Fibroblast of the conjunctiva (primary cell): Measurements from ENCODE around the gene PHACTR1.

Experiments
- DNase-seq: peaks from one replicate; pipeline ENCODE4 v3.0.0-alpha.2; 2010; ENCODE audit warnings: low read depth

Gene PHACTR1

DNA sequence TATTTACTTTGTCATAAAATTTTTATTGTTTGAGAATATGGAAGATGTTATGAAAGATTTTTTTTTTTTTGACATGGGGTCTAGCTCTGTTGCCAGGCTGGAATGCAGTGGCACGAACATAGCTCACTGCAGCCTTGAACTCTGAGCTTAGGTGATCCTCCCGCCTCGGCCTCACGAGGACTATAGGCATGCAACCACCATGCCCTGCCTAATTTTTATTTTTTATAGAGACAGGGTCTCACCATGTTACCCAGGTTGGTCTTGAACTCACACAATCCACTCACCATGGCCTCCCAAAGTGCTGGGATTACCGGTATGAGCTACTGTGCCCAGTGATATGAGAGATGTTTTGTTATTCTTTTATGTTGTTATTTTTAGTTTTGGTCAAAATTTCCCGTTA is 316.0 kb downstream of the PHACTR1 start:
- no peak for DNase-seq

DNA sequence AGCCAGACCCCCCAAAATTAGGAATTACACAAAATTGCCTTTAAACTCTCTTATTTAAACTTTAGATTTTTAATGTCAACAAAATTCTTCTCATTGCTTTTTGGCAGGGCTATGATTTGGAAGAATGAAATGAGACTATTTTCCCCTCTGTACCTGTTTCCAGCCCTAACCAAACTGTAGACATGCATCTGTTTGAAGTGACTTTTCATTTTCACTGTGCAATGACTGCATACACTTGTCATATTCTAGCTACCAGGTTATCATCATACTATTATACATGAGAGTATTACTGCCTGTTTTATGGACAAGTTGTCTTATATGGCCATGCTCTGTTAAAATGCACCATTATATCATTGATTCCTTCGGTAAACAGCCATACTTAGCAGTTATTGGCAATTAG is 316.6 kb downstream of the PHACTR1 start:
- no peak for DNase-seq

DNA sequence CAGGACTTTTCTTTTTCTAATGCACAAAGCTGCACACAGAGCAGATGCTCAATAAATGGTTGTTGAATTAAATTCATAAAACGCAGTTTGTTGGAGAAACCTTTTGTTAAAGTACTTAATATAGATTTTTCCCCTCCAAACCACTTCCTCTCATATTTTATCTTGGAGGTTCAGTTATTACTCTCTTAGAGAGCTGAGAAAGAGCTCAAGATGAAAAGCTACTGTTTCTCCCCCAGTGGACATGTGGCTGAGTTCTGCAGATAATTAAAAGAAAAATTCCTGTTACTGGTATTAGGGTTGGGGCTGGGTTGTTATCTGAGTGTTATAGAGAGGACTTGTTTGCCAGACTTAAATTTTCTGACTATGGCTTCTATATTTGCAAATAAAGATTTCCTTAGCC is 317.7 kb downstream of the PHACTR1 start:
- no peak for DNase-seq

DNA sequence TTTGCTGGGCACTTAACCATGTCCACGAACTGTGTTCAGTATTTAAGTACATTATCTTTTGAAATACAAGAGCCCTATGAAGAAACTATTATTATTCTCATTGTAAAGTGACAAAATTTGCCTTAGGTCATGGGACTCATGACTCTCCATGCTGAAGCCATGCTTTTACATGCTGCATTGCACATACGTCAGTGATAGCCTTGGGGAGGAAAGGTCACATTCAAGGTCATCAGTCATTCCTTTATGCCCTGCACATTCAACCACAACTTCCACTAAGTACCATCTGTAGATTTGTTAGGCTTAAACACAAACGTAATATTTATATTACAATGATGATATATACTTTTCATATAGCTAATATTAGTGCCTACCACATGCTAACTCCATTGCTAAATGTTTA is 319.0 kb downstream of the PHACTR1 start:
- DNase-seq = no peak

DNA sequence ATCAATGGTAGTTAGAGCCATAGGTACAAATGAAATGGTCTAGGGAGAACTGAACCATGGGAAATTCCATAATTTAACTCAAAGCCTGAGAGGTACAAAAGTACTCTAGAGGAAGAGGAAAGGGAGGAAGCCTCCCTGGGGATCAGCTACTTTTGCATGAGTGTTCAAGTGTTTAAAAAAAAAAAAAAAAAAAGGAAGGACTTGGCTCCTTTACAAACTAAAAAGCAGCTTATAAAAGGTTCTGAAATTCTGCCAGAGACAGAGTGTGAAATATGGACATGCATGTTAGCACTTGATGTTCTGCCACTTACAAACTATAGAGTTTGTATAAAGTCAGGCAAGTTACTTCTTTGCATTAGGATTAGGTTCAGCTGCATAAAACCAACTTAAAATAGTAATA is 321.7 kb downstream of the PHACTR1 start:
- DNase-seq = peak; percentile 59

DNA sequence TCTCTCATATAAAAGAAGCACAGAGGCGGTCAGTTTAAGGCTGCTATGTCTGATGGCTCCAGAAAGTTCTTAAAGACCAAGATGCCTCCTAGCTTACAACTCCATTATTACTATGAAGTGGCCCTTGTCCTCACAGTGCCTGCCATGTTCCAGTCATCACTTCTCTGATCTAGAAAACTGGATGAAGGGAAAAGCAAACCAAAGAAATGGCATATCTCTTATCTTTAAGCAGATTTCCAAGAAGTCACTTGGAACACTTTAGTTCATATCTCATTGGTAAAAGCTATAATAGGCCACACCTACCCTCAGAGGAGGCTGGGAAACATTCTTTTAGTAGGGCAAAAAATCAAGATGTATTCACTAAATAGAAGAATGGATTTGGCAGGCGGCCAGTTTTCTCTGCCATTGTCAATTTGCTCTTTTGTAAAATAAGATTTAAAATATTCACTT is 322.2 kb downstream of the PHACTR1 start:
- DNase-seq = no peak

DNA sequence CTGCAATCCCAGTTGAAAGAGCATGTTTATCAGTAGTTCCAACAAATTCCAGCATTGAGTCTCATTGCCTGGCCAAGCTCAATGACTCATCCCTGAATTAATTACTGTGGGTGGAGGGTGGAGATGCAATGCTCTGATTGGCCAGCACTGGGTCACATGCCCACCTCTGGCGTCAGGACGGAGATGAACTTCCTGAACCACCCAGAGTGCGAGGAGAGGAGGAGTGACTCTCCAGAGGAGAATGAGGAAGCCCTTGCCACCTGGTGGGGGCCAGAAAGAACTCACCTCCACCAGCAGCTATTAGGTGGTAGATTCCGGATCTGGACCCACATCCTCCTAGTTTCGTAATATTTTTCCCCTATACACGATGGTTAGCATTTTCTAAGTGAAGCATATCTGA is 327.8 kb downstream of the PHACTR1 start:
- no peak for DNase-seq

DNA sequence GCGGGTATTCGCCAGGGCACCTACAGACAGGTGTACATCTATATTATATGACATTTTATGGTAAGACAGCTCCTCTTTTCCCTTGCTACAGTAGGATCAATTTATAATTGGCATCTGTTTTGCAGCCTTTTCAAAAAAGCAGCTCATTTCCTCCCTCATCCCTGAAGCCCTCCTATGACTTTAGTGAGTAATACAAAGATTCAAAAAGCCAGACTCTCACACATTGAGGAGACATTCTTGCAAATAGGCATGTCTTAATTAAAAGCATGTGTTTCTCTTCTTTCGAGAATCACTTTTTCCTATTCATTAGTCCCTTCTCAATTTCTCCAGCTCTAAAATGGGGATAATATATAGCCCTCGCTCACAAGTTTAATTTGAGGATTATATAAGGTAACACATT is 328.3 kb downstream of the PHACTR1 start:
- DNase-seq = no peak

DNA sequence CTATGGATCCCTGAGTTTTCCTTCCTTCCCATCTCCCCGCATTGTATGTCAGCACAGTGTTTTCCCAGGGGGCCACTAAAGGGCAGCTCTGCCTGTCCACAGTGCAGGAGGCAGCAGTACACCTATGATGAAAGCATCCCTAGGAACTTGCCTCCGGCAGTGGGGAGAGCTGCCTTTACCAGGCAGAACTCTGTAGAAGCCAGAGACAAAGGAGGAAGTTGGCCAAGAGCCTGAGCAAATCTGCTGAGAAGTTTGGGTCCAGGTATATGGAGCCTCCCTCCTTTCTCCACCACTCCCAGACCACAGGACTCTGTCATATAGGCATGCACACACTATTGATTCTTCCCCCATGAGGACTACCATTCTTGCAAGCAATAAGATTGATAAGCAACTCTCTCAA is 329.1 kb downstream of the PHACTR1 start:
- no peak for DNase-seq

DNA sequence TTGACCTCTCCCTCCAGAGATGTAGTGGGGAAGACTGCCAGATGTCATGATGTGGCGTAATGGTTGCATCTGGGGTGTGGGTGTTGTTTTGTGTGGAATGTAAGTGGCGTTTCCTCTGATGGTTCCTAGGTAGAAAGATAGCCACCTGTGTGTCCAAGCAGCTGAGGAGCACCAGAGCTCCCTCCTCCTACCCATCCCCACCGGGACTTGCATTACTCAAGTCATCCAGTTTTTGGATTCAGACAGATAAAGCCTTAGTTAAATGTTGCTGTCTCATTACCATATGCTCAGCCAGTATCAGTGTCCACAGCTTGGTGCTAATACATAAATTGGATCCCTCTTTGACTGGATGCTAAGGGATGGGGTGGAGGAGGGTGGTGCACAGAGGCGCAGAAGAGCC is 329.5 kb downstream of the PHACTR1 start:
- no peak for DNase-seq

DNA sequence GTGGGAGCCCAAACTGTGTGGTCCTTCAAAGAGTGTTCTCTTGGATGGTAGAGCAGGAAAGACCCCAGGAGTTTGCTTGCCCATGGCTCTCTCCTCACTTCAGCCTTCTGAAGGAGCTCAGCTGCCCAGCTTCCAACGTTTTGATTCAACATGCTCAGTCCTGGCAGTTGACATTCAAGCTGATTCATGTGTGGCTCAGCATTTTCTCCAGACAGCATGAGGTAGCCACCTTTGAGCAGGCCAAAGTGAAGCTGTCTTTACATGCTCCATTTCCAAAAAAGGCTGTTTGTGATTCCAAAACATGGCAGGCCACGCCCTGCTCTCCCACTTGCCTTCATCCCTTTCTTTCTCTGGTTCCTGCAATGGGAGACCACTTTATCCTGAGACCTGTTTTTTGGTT is 331.5 kb downstream of the PHACTR1 start:
- no peak for DNase-seq

DNA sequence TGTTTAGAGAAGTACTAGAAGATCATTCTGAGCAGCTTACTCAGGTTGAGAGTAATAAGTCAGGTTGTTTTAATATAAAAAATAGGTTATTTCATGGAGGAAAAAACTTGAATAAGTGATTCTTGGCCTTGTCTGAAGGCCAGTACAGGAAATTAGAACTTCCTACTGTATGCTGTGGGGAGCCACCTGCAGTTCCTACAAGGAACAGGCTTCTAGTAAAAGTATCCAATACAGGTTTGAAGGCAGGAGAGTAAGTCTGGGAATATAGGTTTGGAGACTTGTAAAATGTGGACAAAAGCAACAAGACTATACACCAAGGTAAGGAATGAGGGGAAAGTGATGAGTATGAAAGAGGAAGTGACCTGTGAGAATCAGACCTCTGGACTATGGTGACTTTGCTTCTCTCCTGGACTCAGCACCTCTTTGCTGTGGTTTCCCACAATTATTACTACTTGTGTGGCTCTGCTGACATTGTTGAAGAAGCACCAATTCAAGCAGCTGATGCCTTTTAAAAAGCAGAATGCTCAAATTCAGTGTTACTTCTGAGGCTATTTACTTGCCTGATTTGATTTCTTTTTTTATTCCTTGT is 333.2 kb downstream of the PHACTR1 start:
- DNase-seq = no peak

DNA sequence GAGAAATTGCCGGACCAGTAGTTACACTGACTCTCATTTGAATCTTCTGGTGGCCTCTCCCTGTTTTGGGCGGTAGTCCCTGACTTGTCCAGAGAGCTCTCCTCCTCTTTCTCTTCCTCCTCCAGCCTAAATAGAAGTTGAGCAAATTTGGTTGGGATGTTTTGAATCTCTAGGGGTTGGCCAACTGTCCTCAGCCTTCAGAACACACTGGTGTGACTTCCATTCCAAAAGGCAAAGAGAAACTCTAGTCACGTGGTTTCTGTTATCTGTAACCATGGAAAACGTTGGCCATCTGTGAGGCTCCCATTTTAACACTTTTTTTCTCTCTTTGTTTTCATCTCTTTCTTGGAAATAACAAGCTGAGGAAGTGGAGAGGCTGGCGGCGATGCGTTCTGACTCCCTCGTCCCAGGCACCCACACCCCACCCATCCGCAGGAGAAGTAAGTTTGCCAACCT is 336.5 kb downstream of the PHACTR1 start:
- no peak for DNase-seq

DNA sequence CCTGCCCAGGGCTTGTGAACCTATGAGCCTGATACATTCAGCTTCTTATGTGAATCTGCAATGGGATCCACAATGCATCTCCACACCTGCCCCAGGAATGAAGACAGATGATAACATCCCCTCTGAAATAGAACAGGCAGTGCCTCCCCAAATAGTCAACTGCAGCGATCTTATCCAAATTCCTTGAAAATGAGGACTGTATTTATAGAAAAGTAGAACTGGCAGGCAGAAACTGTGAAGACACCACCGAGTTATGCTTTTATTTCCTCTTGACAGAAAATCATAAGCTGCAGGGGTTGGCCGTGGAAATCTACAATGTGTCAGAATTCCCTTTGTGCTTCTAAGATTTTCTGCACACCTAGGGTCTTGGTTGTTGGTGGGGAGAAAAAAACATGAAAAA is 341.5 kb downstream of the PHACTR1 start:
- DNase-seq = no peak

DNA sequence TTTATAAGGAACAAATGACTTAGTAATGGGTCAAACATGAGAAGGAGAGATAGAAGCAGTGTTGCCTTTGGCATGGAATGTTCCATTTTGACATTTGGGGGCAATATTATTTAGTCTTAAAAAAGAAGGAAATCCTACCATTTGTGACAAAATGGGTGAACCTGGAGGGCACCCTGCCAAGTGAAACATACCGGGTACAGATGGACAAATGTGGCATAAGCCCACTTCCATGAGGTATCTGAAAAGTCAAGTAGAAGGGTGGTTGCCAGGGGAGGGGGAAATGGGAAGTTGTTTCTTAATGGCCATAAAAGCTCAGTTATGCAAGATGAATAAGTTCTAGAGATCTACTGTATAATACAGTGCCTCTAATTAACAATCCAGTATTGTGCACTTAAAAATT is 342.5 kb downstream of the PHACTR1 start:
- no peak for DNase-seq

DNA sequence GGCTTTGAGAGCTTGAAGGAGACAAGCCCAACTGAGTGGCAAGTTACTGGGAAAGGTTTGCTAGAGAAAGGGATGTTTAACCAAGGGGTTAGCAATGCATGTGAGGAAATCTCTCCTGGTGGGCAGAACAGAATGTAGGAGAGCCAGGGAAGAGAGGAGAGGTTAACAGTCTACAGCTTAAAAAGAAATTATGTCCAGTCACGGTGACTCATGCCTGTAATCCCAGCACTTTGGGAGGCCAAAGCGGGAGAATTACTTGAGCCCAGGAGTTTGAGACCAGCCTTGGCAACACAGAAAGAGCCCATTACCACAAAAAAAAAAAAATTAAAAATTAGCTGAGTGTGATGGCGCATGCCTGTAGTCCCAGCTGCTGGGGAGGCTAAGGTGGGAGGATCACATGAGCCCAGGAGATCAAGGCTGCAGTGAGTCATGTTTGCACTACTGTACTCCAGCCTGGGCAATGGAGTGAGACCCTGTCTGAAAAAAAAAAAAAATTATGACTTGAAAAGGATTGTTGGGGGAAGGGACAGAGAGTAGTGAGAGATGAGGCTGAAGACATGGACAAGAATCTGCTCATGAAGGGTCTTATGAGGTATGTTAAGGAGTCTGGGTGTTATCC is 346.8 kb downstream of the PHACTR1 start:
- DNase-seq = no peak

DNA sequence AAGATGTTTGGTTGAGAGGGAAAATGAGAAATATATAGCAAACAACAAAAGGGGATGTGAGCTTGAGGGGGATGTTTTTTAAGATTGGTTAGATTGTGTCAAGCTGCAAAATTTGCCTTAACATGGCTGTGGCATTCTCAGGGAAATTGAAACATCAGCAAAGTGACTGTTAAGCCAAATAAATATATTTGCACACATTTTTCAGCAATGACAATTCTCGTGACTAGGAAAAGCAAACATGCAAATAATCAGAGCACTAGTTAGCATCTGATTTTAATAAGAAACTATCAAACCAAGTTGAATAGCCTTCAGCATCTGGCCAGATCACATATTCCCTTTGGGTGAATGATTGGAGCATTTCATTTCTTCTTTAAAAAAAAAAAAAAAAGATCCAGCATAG is 349.0 kb downstream of the PHACTR1 start:
- no peak for DNase-seq

DNA sequence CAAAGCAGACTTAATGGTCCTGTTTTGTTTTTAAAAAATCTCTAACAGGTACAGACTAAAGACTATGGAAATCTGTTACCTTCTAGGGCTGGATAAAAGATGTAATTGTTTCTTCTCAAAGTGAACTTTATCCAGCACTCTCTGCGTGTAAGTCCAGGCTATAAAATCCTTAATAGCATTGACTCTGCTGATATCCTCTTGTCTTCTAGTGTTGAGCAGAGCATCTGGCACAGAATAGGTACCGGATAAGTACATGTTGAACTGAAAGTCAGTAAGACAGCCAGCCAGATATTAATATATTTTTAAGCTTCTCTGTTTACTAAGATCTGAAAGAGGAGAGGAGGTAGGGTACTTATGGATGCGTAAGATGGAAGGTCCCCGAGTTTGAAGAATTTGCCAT is 349.5 kb downstream of the PHACTR1 start:
- no peak for DNase-seq

DNA sequence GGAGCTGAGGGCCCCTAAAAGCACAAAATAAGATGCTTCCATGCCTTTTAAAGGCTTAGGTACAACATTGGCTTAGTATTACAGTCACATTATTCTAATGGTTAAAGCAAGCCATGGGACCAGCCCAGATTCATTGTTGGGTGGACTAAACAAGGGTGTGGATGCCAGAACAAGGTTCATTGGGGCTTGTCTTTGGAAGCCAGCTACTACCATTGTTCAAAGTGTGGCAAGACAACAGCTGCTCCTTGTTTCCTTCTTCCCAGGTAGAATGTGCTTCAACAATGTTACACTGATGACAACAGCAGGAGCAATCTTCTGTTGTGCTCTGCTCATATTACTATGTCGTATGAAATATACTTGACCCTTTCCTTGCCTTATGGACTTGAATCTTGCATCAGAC is 350.3 kb downstream of the PHACTR1 start:
- DNase-seq = no peak

DNA sequence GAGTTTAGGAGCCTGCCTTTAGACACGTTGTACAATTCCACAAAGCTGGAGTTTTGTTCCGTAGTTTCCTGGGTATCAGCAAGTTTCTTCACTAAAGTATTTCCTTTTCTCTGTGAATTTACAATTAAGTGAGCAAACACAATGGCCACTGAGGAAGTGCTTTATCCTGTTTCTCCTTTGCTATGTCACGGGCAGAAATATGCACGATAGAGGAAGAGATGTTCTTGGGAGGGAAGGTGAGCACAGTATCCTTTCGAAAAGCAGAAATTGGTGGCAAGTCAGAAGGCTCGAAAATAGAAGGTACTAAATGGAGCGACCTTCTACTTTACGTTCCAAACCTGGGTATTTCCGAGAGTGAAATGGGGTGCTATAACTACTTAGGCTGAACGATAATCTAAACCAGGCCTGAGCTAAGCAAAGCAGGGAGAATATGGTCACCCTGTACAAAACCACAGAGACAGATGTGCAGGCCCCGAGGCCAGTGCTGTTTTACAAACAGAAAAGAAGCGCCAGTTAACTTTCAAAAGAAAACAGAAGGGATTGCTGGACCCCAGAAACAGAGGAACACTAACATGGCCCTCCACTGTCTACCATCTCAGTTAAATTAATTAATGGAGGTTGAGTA is 352.1 kb downstream of the PHACTR1 start:
- DNase-seq = no peak

DNA sequence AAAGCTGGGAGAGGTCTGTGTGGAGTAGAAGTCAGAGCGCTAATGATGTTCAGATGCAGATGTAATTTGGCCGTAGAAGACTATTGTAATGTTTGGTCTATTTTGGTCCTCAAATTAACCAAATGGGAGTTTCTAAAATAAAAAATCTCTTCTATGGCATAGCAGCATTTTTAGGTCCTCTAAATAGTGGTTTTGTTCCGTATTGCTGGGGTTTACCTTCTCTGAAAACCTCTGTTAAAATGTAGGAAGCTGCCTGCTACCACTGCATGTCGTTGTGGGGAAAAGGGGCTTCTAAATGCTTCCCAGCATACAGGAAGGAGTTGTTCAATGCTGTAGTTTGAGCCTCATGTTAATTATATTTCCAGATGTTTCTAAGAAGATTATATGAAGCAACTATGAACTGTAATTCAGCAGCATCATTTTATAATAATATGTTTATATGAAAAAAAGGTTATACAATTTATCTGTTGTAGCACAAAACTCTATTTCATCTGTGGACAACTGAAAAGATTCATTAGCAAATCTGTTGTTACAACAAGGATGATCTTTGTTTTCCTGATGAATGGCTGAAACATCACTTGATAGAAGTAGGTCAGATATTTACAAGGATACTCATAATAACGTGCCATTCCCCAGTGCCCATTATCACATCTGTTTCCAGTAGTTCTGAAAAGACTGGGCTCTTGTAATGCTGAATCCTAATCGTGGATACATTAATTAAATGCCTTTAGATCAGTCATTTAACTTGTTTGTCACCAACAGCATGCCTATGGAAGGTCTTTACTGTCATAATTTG is 355.2 kb downstream of the PHACTR1 start:
- no peak for DNase-seq

DNA sequence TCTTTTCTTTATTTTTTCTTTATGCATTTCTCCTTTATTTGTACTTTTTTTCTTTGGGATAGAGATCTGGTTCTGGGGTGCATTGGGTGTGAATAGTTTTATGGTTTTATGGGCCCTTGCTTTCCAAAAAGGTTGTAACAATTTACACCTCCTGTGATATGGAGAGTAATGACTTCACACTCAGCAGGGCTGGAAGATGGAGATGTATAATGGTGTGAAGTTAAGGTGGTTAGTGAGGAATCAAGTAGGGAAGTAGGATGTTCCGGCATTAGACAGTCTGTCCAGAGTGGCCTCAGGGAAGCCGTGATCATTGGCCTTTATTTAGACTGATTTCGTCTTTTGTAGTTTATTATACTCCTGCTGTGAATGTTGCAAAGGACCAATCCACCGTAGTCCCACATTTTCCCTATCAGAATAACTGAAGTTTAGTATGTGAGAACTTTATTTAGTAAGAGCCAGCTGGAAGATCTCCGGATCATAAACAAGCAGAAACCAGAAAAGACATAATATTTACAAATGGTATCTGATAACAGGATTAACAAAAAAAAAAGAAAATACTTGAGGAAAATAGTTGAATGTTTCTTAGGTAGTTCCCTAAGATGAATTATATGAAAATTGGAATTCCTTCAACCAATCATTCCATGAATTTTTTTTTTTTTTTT is 356.2 kb downstream of the PHACTR1 start:
- DNase-seq = no peak
